GM18511 (cell line): Measurements from ENCODE around the gene TRIM9.

Experiments
- ATAC-seq: cut with Tn5 transposase; IDR thresholded peaks from one replicate; pipeline ENCODE4 v1.9.1; 2021; ENCODE audit warnings: mild to moderate bottlenecking, moderate library complexity; ENCODE audit not compliant: unreplicated experiment

Gene TRIM9

GRCh38 chr14:51093371-51094281 lies 1.3 kb downstream of the TRIM9 start:
- no peak for ATAC-seq

- no peak for ATAC-seq
Measured at GRCh38 chr14:51092965-51093364, 1.9 kb downstream of the TRIM9 start.

GRCh38 chr14:51089278-51089677 lies 5.6 kb downstream of the TRIM9 start:
- no peak for ATAC-seq

GRCh38 chr14:51087031-51087441 lies 7.9 kb downstream of the TRIM9 start:
- no peak for ATAC-seq

GRCh38 chr14:51086044-51086443 lies 8.9 kb downstream of the TRIM9 start:
- no peak for ATAC-seq

GRCh38 chr14:51084962-51085361 lies 9.9 kb downstream of the TRIM9 start:
- no peak for ATAC-seq

- ATAC-seq = no peak
Measured at GRCh38 chr14:51084507-51084906, 10.4 kb downstream of the TRIM9 start.

GRCh38 chr14:51082349-51082748 lies 12.6 kb downstream of the TRIM9 start:
- no peak for ATAC-seq

GRCh38 chr14:51081712-51082111 lies 13.2 kb downstream of the TRIM9 start:
- no peak for ATAC-seq

GRCh38 chr14:51081209-51081608 lies 13.7 kb downstream of the TRIM9 start:
- no peak for ATAC-seq

GRCh38 chr14:51080645-51081044 lies 14.3 kb downstream of the TRIM9 start:
- ATAC-seq = no peak

- no peak for ATAC-seq
Measured at GRCh38 chr14:51079489-51079888, 15.4 kb downstream of the TRIM9 start.

- ATAC-seq = no peak
Measured at GRCh38 chr14:51079085-51079484, 15.8 kb downstream of the TRIM9 start.

GRCh38 chr14:51074701-51075385 lies 20.1 kb downstream of the TRIM9 start:
- ATAC-seq = no peak

GRCh38 chr14:51073731-51074130 lies 21.2 kb downstream of the TRIM9 start:
- ATAC-seq = no peak

GRCh38 chr14:51072976-51073375 lies 21.9 kb downstream of the TRIM9 start:
- no peak for ATAC-seq

- ATAC-seq = no peak
Measured at GRCh38 chr14:51071857-51072256, 23.0 kb downstream of the TRIM9 start.

- no peak for ATAC-seq
Measured at GRCh38 chr14:51070726-51071125, 24.2 kb downstream of the TRIM9 start.

- no peak for ATAC-seq
Measured at GRCh38 chr14:51069055-51069454, 25.9 kb downstream of the TRIM9 start.

GRCh38 chr14:51068268-51068667 lies 26.6 kb downstream of the TRIM9 start:
- no peak for ATAC-seq

- ATAC-seq = no peak
Measured at GRCh38 chr14:51067295-51067694, 27.6 kb downstream of the TRIM9 start.

- ATAC-seq = no peak
Measured at GRCh38 chr14:51066576-51066975, 28.3 kb downstream of the TRIM9 start.
